Stromal cell of bone marrow (primary cell): ENCODE results near the gene SGSM2.
A peak's percentile ranks its signal among the peaks of the same experiment; 100 is the strongest.
"Not testable (repeated sequence)": the region's sequence is repeated elsewhere in the genome, so short reads cannot be mapped to it uniquely, and the experiment has no call there.

Experiments used
- DNase-seq: peaks from one replicate; pipeline ENCODE4 v3.0.0-alpha.2; 2012; ENCODE audit warnings: low read depth

Gene SGSM2, protein sequence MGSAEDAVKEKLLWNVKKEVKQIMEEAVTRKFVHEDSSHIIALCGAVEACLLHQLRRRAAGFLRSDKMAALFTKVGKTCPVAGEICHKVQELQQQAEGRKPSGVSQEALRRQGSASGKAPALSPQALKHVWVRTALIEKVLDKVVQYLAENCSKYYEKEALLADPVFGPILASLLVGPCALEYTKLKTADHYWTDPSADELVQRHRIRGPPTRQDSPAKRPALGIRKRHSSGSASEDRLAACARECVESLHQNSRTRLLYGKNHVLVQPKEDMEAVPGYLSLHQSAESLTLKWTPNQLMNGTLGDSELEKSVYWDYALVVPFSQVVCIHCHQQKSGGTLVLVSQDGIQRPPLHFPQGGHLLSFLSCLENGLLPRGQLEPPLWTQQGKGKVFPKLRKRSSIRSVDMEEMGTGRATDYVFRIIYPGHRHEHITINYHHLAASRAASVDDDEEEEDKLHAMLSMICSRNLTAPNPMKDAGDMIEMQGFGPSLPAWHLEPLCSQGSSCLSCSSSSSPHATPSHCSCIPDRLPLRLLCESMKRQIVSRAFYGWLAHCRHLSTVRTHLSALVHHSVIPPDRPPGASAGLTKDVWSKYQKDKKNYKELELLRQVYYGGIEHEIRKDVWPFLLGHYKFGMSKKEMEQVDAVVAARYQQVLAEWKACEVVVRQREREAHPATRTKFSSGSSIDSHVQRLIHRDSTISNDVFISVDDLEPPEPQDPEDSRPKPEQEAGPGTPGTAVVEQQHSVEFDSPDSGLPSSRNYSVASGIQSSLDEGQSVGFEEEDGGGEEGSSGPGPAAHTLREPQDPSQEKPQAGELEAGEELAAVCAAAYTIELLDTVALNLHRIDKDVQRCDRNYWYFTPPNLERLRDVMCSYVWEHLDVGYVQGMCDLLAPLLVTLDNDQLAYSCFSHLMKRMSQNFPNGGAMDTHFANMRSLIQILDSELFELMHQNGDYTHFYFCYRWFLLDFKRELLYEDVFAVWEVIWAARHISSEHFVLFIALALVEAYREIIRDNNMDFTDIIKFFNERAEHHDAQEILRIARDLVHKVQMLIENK

DNA sequence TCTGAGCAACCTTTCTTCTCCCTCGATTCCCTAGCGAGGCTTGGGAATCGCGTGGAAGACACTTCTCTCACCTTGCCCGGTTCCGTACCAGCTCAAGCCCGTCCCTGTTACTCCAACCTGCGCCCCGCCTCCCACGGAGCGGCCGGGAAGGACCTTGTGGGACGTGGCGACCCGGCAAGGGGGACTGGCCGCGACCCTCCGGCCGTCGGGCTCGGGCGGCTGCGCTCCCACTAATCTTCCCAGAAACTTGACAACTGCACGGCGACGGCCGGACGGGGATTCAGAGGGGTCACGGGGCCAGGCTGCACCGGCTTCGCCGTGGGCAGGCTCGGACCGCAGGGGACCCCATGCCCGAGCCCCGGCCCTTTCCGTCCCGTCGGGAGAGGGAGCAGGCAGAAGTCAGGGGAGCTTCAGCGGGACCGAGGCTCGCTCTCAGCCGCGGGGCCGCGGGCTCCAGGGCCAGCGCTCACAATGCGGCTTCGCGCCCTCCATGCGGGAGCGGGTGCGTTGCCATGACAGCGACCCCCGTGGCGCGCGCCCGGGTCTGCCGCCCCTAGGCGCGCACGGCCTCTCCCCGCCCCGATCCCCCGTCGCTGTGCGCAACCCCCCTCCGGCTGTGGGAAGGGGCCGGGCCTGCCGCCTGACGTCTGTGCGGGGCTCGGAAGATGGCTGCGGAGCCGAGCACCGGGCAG lies at the start of gene SGSM2:
Gene SGSM2, plus strand, starts transcription at position 650 of the 692 bp plus-strand sequence. CDS start 188 bp downstream, outside the sequence.
- DNase-seq: no peak

GRCh38 chr17:2289878-2290478 lies 47.3 kb upstream of the SGSM2 start:
- DNase-seq: no peak

GRCh38 chr17:2292100-2292499 lies 45.2 kb upstream of the SGSM2 start:
- DNase-seq: no peak

GRCh38 chr17:2295575-2295974 lies 41.7 kb upstream of the SGSM2 start:
- DNase-seq: no peak

DNA sequence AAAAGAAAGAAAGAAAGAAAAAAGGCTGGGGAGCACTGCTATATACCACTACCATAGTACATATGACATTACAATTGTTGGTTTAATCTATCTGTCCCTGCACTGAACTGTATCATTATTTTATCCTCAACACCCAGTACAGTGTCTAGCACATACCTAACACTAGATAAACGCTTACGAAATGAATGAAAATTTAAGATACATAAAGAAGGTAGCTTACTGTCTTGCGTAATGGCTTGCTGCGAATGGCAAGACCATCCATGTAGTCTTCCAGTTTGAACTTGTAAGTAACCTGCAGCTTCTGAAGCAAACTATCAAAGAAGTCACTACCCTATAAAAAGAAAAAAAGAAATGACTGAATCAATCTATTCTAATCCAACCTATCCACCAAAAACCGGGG lies 40.3 kb upstream of the SGSM2 start:
- no peak for DNase-seq

DNA sequence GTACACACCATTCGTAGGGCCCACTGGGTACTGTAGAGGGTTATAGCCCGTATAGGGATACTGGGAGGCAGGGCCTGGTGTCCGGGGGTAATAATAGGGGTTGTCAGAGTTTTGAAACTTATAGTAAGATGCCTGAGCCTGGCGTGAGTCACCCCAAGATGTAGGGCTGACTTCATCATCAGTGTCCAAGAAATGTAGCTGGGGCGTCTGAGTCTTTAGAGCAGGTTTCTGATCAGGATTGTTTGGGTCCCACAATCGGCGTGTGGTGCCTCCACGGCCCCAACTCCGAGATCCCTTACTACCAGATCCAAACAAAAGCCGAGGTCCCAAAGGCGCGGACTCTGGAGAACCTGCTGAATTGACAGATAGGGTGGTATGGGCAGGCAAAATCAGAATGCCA lies 38.2 kb upstream of the SGSM2 start:
- no peak for DNase-seq

DNA sequence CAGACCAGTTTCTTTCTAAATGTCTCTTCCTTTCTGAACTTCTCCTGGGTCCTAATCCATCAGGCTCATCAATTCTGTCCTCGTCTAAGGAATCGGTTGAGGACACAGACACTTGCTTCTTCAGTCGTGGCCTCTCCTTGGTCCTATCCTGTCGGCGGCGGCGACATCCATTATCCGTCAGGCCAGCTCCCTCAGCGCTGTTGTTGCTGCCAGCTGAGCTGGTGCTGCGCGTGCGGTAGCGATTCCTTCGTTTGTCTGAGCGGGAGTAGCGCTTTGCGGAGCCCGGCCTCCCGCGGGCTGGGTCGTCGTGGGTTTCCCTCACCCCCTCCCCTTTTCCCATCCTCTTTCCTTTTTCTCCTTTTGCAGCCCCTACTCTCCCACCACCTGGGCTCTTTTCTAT lies 37.5 kb upstream of the SGSM2 start:
- DNase-seq: no peak

DNA sequence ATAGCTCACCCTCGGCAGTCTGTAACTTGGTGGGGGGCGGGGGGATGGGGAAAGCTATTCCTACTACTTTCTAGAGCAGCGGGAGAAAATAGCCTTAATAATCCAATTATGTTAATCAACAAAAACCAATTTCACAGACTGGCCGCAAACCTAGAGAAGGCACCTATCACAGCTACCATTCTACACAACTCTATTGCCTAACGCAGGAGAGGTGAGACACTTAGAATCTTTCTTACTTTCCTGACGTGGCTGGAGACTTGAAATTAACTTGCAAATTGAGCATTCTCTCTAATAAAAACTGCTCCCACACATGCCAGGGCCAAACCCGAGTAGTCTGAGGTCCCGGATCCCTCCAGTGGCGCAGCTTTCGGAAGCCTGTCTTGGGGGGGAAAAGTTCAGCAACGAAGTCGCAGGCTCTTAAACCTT lies 34.5 kb upstream of the SGSM2 start:
- DNase-seq: no peak

GRCh38 chr17:2303204-2304188 lies 33.8 kb upstream of the SGSM2 start, which contains the start of the genes SMG6 and SRR:
Gene SMG6 (minus strand): TSS chr17:2303785. CDS start chr17:2303720, 65 bp downstream.
Gene SRR (plus strand): TSS chr17:2303950. CDS start chr17:2315561, 11,611 bp downstream.
- DNase-seq: peak; percentile 79

DNA sequence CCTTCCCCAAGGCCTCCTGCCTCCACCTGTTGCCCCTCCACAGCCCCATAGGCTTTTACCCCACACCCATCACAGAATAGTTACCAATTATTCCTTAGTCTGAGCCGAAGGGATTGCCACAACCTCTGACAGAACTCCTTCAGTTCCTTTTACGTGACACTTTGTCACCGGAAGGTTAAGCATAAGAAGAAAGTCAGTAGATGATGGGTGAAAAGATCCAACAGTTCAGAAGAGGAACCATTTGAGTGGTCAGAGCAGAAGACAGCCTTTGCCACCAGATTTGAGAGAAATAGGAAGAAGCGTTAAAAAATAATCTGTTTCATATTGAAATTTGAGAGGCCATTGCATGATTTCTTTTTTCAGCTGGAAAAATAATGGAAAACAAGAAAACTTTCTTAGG lies 32.4 kb upstream of the SGSM2 start:
- DNase-seq: no peak

- no peak for DNase-seq
Observed at GRCh38 chr17:2309338-2310154, 27.8 kb upstream of the SGSM2 start.

DNA sequence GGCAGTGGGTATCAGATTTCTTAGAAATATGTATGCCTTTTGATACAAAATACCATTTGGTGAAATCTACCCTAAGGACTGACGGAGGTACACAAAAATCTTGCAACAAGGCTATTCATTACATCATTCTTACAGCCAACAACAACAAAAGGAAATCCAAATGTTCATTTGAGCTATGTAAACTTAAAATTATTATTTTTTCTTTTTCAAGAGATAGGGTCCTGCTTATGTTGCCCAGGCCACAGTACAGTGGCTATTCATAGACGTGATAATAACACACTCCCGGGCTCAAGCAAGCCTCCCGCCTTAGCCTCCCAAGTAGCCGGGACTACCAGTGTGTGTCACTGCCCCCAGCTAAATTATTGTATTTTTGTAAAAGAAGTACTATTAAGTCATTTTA lies 24.6 kb upstream of the SGSM2 start:
- no peak for DNase-seq

- not testable (repeated sequence) for DNase-seq
Observed at GRCh38 chr17:2316916-2317205, 20.4 kb upstream of the SGSM2 start.

- no peak for DNase-seq
Observed at GRCh38 chr17:2317796-2318195, 19.5 kb upstream of the SGSM2 start.

GRCh38 chr17:2319051-2319450 lies 18.2 kb upstream of the SGSM2 start:
- no peak for DNase-seq

- DNase-seq: no peak
Observed at GRCh38 chr17:2321399-2321798, 15.9 kb upstream of the SGSM2 start.

DNA sequence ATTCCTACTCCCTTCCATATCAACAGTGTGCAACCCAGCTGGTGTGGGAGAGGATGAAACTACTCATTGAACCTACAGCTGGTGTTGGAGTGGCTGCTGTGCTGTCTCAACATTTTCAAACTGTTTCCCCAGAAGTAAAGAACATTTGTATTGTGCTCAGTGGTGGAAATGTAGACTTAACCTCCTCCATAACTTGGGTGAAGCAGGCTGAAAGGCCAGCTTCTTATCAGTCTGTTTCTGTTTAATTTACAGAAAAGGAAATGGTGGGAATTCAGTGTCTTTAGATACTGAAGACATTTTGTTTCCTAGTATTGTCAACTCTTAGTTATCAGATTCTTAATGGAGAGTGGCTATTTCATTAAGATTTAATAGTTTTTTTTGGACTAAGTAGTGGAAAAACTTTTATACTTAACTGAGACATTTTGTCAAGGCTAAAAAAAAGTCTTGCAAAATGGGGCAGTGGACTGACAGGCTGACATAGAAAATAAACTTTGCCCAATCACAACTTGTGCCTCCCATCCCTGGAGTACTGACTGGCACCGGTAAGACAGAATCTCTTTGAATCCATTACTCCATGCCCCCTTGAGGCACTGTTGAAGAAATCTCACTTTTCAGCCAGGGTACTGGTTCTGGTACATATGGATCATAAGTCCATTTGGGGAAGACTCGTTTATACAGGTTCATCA lies 13.5 kb upstream of the SGSM2 start:
- DNase-seq: no peak

- DNase-seq: no peak
Observed at GRCh38 chr17:2331303-2331702, 6.0 kb upstream of the SGSM2 start.

- DNase-seq: no peak
Observed at GRCh38 chr17:2335726-2336214, 1.5 kb upstream of the SGSM2 start.
